SIG-M5 treated with dmso at 0.1 percent for 504 hours (cell line): Measurements from ENCODE around the gene FAM200B.
"Not testable (repeated sequence)": the region's sequence is repeated elsewhere in the genome, so short reads cannot be mapped to it uniquely, and the experiment has no call there.

Experiments used
- DNase-seq: peaks from one replicate; lab custom pipeline; 2025; ENCODE audit not compliant: unreplicated experiment; lab: John Stamatoyannopoulos, UW

The FAM200B gene

DNA sequence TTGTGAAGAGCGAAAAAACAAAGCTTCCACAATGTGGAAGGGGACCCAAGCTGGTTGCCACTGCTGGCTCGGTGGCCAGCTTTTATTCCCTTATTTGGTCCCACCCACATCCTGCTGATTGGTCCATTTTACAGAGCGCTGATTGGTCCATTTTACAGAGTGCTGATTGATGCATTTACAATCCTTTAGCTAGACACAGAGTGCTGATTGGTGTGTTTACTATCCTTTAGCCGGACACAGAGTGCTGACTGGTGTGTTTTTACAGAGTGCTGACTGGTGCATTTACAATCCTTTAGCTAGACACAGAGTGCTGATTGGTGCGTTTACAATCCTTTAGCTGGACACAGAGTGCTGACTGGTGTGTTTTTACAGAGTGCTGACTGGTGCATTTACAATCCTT is 51.4 kb downstream of the FAM200B start:
- not testable (repeated sequence) for DNase-seq

DNA sequence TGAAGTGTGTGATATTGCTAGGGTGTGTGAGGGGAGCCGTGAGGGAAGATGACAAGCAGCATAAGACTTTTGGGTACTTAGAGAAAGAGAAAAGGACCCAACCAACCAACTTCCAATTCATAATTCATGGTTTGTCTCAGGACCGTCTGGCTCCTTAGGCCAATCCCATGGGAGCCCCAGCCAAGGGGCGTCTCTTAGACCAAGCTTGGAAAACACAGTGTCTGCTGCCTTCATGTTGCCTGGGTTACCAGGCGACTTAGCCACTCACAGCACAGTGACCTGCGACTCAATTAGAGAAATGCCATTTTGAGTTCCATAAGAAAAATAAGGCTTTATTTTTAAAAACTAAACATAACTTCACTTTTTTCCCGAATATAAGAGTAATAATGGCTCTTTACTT is 53.9 kb downstream of the FAM200B start:
- DNase-seq, result no peak

DNA sequence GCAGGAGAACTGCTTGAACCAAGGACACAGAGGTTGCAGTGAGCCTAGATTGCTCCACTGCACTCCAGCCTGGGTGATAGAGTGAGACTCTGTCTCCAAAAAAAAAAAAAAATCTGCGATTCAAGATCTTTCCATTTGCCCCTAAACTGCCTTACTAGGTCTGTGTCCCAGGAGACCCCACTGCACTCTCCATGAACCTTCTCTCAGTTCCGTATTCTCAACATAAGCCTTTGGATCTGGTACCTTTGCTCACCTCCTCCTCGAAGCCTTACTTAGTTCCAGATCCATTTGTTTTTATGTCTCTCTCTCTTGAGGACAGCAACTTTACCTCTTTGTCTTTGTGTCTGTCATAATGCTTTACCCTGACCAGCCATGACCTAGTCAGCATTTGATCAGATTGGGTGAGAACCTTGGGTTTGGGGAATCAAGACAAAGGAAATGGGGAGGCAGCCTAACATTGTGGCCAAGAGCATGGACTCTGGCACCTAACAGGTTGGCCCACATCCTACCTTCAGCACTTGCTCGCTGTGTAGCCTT is 55.0 kb downstream of the FAM200B start:
- no peak for DNase-seq

DNA sequence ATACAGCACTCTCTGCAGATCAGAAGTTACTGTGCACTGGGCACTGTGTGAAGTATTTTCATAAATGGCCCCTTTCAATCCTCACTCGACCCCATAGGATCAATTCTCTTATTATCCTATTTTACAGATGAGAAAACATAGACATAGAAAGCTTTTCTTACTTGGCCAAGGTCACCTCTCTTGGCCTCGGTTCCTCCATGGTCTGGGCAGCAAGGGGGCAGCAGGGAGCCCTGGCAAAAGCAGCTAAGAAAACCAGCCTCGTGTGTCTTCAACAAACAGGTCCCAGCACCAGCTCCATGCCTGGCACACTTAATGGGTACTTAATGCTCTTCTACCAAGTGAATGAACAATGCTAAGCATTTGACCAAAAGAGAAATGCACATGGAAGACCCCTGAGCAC is 55.6 kb downstream of the FAM200B start:
- no peak for DNase-seq

DNA sequence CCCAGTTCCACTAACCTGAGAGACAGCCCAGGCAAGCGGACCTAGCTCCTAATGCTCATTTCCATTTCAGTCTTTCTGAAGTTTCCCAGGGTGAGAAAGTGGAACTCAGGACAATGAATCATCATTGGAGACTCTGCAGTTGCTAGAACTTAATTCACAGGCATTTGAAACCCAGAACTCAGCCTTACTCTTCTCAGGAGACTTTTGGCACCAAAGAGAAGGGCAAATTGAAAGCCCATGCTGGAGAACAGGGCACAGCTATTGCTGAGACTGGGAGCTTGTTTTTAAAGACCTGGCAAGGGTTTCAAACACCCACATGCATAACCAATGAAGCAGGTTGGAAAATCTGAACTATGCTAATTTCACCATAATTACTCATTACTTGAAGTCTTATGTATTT is 57.2 kb downstream of the FAM200B start:
- DNase-seq, result no peak
